HG03469 (cell line): Measurements from ENCODE around the gene NDUFAF8.

Source experiments
- ATAC-seq: cut with Tn5 transposase; IDR thresholded peaks from one replicate; pipeline ENCODE4 v1.9.1; 2021; ENCODE audit warnings: mild to moderate bottlenecking, moderate library complexity, moderate number of reproducible peaks; ENCODE audit not compliant: unreplicated experiment

Gene NDUFAF8

GRCh38 chr17:81250286-81251093, 11.4 kb downstream of the NDUFAF8 start:
- no peak for ATAC-seq

GRCh38 chr17:81251094-81251708, 12.1 kb downstream of the NDUFAF8 start:
- ATAC-seq, result no peak

DNA sequence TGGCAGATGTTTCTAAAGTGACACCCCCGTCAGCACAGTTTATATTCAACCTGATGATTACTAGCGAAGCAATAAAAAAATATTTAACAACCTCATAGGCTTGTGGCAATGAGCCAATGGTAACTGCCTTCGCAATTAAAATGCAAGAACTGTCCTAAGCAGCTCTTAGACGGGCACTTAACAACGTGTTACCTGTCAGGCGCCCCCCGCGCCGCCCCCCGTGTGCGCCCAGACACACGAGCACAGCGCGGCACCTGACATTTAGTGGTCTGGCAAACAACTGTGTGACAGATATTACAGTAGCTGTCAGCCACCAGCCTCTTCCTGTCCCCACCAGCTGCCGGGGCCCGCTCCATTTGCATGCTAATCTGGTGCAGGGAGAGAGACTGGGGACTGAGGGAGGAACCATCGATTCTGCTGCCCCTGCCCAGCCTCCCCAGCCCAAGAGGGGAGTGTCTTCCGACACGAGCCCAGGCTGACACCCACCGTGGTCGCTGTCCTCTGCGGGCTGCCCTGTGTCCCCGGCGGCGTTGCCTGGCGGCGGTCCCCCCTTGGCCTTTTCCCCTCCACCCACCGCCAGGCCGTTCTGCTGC, 12.7 kb downstream of the NDUFAF8 start:
- no peak for ATAC-seq

GRCh38 chr17:81252326-81252986, 13.3 kb downstream of the NDUFAF8 start:
- ATAC-seq, result no peak

- ATAC-seq, result no peak
These were observed 13.8 kb downstream of the NDUFAF8 start for GRCh38 chr17:81252987-81253329.

DNA sequence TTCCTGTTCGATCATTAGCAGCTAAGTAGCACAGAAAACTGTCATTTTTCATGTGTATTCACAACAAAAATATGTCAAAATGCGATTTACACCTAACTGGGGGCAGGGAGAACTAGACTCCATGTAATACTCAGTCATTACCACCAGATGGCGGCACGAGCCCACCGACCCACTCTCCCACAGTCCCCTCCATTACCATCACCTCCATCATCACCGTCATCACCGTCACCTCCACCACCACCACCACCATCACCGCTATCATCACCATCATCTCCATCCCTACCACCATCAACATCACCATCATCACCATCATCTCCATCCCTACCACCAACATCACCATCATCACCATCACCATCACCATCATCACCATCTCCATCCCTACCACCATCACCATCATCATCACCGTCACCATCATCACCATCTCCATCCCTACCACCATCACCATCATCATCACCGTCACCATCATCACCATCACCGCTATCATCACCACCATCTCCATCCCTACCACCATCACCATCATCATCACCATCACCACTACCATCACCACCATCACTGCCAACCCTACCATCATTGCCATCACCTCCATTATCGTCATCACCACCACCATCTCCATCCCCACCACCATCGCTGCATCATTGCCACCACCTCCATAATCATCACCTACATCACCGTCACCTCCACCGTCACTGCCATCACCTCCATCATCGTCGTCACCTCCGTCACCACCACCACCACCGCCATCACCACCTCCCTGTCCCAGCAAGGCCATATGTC, 14.4 kb downstream of the NDUFAF8 start:
- ATAC-seq, result no peak

DNA sequence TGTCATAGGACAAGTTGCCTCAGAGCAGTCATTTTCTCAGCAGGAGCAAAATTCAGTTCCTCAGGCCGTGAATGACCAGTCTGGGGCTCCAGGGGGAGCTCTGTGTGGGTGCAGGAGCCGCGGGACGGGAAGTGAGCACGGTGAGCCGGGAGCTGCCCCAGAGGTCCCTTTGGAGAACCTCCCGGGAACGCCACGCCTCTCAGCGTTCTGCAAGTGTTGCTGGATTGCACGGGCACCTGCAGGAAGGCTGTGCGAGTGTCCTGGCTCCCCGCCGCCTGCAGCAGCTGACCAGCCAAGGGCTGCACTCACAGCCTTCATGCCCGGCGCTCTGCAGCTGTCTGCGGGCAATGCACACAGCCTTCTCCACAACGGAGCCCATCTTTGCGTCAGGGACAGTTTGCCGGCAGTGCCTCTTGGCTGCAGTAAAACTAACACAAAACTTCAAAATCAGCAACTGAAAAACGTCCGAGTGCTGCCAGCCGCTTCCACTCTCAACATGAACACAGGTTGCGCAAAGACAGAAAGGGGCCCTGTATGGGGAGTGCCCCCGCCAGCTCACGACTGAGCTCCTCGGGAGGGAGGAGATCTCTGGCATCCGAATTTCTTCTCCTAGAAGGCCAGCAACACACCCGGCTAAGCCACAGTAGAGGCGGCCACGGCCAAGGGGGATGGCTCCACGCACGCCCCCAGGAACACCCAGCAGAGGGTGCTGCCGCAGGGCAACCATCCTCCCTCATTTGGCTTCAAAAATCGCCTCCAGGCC, 16.0 kb downstream of the NDUFAF8 start:
- ATAC-seq, result no peak

DNA sequence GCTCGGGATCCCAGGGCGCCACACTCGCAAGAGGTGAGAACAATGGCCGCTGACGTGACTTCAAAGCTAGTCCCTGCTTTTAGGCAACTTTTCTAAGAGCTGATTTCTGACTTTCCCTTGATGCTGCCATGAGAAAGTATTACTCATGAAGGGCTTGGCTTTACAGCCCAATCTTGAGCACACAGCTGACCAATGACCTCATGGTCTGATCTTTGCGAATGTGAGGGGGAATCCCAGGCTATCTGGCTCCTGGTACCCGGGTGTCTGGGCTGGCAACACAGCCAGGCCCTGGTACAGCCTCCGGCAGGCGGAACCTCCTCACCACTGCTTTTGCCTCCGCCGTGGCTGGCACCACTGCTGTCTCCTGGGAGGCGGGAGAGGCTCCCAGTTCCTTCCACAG, 17.5 kb downstream of the NDUFAF8 start:
- no peak for ATAC-seq

DNA sequence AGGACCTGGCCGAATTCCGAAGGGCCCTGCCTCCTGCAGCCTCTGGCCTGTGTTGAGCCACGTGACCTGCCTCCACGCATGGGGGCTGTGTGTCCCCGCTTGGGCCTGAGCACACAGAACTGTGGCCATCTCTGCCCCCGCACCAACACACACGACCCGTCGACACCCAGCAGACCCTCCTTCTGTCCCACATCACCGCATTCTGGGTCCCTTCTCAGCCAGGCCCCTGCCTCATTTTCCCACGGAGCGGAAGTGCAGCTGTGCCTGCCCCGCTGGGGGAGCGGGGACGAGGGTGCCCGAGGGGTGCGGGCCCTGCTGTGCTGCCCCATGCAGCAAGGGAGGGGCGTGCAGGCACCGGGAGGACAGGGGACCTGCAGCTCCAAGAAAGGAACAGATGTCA, 18.4 kb downstream of the NDUFAF8 start:
- no peak for ATAC-seq

GRCh38 chr17:81258292-81258691, 19.2 kb downstream of the NDUFAF8 start:
- no peak for ATAC-seq

DNA sequence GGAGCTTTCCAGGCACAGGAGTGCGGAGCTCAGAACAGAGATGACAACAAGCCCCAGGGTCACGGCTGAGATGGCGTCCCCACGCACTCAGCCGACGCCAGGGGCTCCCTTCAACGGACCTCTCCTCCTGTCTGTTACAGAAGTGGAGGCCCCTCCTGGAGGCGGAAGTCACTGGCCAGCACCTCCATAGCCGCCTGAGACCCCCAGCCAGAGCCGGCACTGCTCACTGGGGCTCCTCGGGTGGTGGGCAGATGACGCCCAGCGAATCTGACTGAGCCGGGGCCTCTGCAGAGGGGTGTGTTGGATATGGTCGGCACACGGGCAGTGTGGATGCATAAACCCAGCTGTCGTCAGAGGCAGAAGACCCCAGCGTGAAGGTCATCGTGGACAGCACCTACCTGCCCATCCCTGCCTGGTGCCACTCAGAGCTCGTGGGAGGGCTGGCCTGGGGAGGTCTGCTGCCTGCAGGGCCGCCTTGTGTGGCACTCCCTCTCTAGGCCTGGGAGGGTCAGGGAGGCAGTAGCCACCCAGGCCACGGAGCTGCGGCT, 20.0 kb downstream of the NDUFAF8 start:
- no peak for ATAC-seq

GRCh38 chr17:81260171-81260570, 21.1 kb downstream of the NDUFAF8 start:
- ATAC-seq, result no peak

GRCh38 chr17:81260641-81261040, 21.5 kb downstream of the NDUFAF8 start:
- no peak for ATAC-seq

GRCh38 chr17:81261096-81261495, 22.0 kb downstream of the NDUFAF8 start:
- ATAC-seq, result no peak

- no peak for ATAC-seq
These were observed 22.6 kb downstream of the NDUFAF8 start for GRCh38 chr17:81261582-81262336.

- no peak for ATAC-seq
These were observed 24.5 kb downstream of the NDUFAF8 start for GRCh38 chr17:81263371-81264181.

- ATAC-seq, result no peak
These were observed 25.5 kb downstream of the NDUFAF8 start for GRCh38 chr17:81264640-81265039.

DNA sequence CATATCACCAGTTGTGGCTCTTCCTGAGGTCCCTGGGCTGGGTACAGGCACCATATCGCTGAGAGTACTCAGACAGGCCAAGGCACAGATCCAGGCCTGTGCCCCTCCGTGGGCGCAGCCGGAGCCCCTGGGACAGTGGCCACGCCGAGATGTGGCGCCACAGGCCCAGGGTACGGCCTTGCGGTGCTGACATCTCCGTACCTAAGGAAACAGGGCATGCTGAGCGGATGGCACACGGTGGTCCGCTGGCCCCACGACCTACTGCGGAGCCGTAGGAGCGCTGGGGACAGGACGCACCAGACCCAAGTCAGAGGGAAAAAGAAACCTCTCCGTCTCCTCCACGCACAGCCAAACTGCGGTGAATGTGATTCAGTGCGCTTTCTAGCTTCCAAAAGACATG, 26.5 kb downstream of the NDUFAF8 start:
- ATAC-seq, result no peak
